PC-3 (cell line): ENCODE data around the gene PPP2R1B. TPM values are rescaled to one million over a fixed set of nuclear protein-coding genes. Genes with fewer than 3 reads are reported as not detected.

ENCODE experiments used
- ATAC-seq: fragments of 200-7000 bp; cut with Tn5 transposase; 2 replicates; pipeline ENCODE4 v1.9.1; 2020; ENCODE audit warnings: mild to moderate bottlenecking, moderate library complexity
- BruUV-seq: library from RNA; stranded (reverse); fragments of 400-500 nt; replicated peaks from 2 replicates; lab custom pipeline; 2021; lab: Mats Ljungman, UMichigan
- CTCF ChIA-PET: fragments of 300-600 bp; sonication (Branson Sonifier 250); formaldehyde crosslinking; loops from one replicate; lab custom pipeline; 2022; ENCODE audit warnings: antibody characterized with exemption; lab: Charles Lee
- POLR2A ChIA-PET: fragments of 300-600 bp; sonication (Branson Sonifier 250); formaldehyde crosslinking; loops from one replicate; lab custom pipeline; 2022; ENCODE audit warnings: antibody characterized with exemption; ENCODE audit not compliant: unreplicated experiment; lab: Charles Lee
- DNase-seq: peaks from one replicate; pipeline ENCODE4 v3.0.0-alpha.2; 2015
- H2AFZ ChIP-seq: fragments of 300-600 bp; sonication (generic); 2 replicates; pipeline ENCODE4 v1.6.0; 2016; ENCODE audit warnings: antibody characterized with exemption, low read length
- H3F3A ChIP-seq: fragments of 300-600 bp; sonication (generic); one replicate; pipeline ENCODE4 v1.6.0; 2017; ENCODE audit warnings: antibody characterized with exemption, low read length, control low read depth, mild to moderate bottlenecking; ENCODE audit not compliant: unreplicated experiment
- H3K27ac ChIP-seq: fragments of 300-600 bp; sonication (generic); 2 replicates; pipeline ENCODE4 v1.5.1; 2016; ENCODE audit warnings: mild to moderate bottlenecking, low read length
- H3K27me3 ChIP-seq: fragments of 300-600 bp; sonication (generic); 2 replicates; pipeline ENCODE4 v1.6.1; 2016; ENCODE audit warnings: low read length, mixed read lengths
- H3K36me3 ChIP-seq: fragments of 300-600 bp; sonication (generic); 2 replicates; pipeline ENCODE4 v1.6.1; 2016; ENCODE audit warnings: low read depth, mixed run types, low read length, mixed read lengths
- H3K4me1 ChIP-seq: fragments of 300-600 bp; sonication (generic); 2 replicates; pipeline ENCODE4 v1.5.1; 2016; ENCODE audit warnings: low read length; ENCODE audit not compliant: insufficient read depth
- H3K4me2 ChIP-seq: fragments of 300-600 bp; sonication (generic); 2 replicates; pipeline ENCODE4 v1.6.0; 2016; ENCODE audit warnings: low read length
- H3K4me3 ChIP-seq: fragments of 300-600 bp; sonication (generic); 2 replicates; pipeline ENCODE4 v1.5.1; 2016; ENCODE audit warnings: mild to moderate bottlenecking, low read length, mixed read lengths
- H3K79me2 ChIP-seq: fragments of 300-600 bp; sonication (generic); 2 replicates; pipeline ENCODE4 v1.6.1; 2017; ENCODE audit warnings: low read length, mixed read lengths
- H3K9ac ChIP-seq: fragments of 300-600 bp; sonication (generic); 2 replicates; pipeline ENCODE4 v1.6.0; 2016; ENCODE audit warnings: mild to moderate bottlenecking, low read length
- H3K9me2 ChIP-seq: fragments of 300-600 bp; sonication (generic); replicated peaks from 2 replicates; pipeline ENCODE4 v1.6.1; 2016; ENCODE audit warnings: mixed run types, low read length, mixed read lengths
- H3K9me3 ChIP-seq: fragments of 300-600 bp; sonication (generic); 2 replicates; pipeline ENCODE4 v1.6.1; 2016; ENCODE audit warnings: low read length, mixed read lengths
- H4K20me1 ChIP-seq: fragments of 300-600 bp; sonication (generic); 2 replicates; pipeline ENCODE4 v1.6.1; 2016; ENCODE audit warnings: low read length, mixed read lengths
- CTCF ChIP-seq: fragments of 300-600 bp; sonication (generic); conservative IDR thresholded peaks from 2 replicates; pipeline ENCODE4 v1.5.1; 2017; ENCODE audit warnings: antibody characterized with exemption, low read depth, mild to moderate bottlenecking, low read length
- EZH2 ChIP-seq: fragments of 300-600 bp; sonication (generic); IDR thresholded peaks from one replicate; pipeline ENCODE4 v1.6.1; 2017; ENCODE audit warnings: antibody characterized with exemption, mild to moderate bottlenecking, low read length; ENCODE audit not compliant: unreplicated experiment
- EZH2phosphoT487 ChIP-seq: fragments of 300-600 bp; sonication (generic); IDR thresholded peaks from 2 replicates; pipeline ENCODE4 v1.6.1; 2018; ENCODE audit warnings: mild to moderate bottlenecking, antibody characterized with exemption, low read length, borderline replicate concordance
- intact Hi-C: fragments of 100-400 bp; cut with micrococcal nuclease; formaldehyde crosslinking; loops from 2 replicates; pipeline ENCODE4 v1.9.0; 2023
- total RNA-seq: library from RNA; depleted of rRNA; stranded (reverse); fragments of >200 nt; gene quantifications from 2 replicates; pipeline ENCODE4 v1.2.3, GENCODE V29; 2014

Gene PPP2R1B
- total RNA-seq, 1 experiment from 2014 or later: 41.5 TPM

GRCh38 chr11:111811445-111811844 lies 45.3 kb upstream of the PPP2R1B start:
- Histone ChIP-seq H3K4me2 (no peak overlapping the region), H3K4me3 (no peak overlapping the region), H3K27ac (no peak overlapping the region), H3K79me2 (no peaks in the 10 kb centered on the region), H3K27me3 (no peaks in the 10 kb centered on the region), H3K9ac (no peak overlapping the region), H3K36me3 (peaks cover 3% of the 10 kb centered on the region; the same call in 1 of the 2 replicates), H3K9me3 (no peaks in the 10 kb centered on the region), H3K9me2 (no peaks in the 10 kb centered on the region), H2AFZ (no peak overlapping the region), H3F3A (no peaks in the 10 kb centered on the region), H3K4me1 (no peaks in the 10 kb centered on the region), H4K20me1 (no peaks in the 10 kb centered on the region)
- ATAC-seq (no peak), DNase-seq (no peak)
- CTCF ChIA-PET: no interaction called here
- no TSS peak for BruUV-seq
- POLR2A ChIA-PET: no interaction called here
- TF ChIP-seq EZH2 (no peak), EZH2phosphoT487 (no peak), CTCF (no peak)
- intact Hi-C loops: no loop called here

- DNase-seq: no peak
- no peaks in the 10 kb centered on the region for H3K4me1 ChIP-seq
- no peaks in the 10 kb centered on the region for H3K27me3 ChIP-seq
- no peaks in the 10 kb centered on the region for H3K79me2 ChIP-seq
- CTCF ChIA-PET: no interaction called here
- BruUV-seq: no TSS peak
- H3K4me3 ChIP-seq: no peak overlapping the region
- H3K9ac ChIP-seq: no peak overlapping the region
- H3K4me2 ChIP-seq: no peak overlapping the region
- POLR2A ChIA-PET: no interaction called here
- peaks cover 9% of the 10 kb centered on the region; the same call in 1 of the 2 replicates for H3K36me3 ChIP-seq
- H3F3A ChIP-seq: no peaks in the 10 kb centered on the region
- H2AFZ ChIP-seq: no peak overlapping the region
- TF ChIP-seq CTCF (no peak), EZH2phosphoT487 (no peak), EZH2 (no peak)
- H3K9me2 ChIP-seq: no peaks in the 10 kb centered on the region
- no peaks in the 10 kb centered on the region for H4K20me1 ChIP-seq
- intact Hi-C loops: no loop called here
- H3K27ac ChIP-seq: no peak overlapping the region
- ATAC-seq: no peak
- no peaks in the 10 kb centered on the region for H3K9me3 ChIP-seq
These were observed 42.6 kb upstream of the PPP2R1B start for GRCh38 chr11:111808834-111809233.

GRCh38 chr11:111808063-111808588 lies 41.9 kb upstream of the PPP2R1B start:
- intact Hi-C loops: no loop called here
- Histone ChIP-seq H3K9ac (no peak overlapping the region), H3K27me3 (no peaks in the 10 kb centered on the region), H3K4me3 (no peak overlapping the region), H3K9me3 (no peaks in the 10 kb centered on the region), H3K9me2 (no peaks in the 10 kb centered on the region), H3K4me2 (no peak overlapping the region), H2AFZ (no peak overlapping the region), H4K20me1 (no peaks in the 10 kb centered on the region), H3F3A (no peaks in the 10 kb centered on the region), H3K79me2 (no peaks in the 10 kb centered on the region), H3K27ac (no peak overlapping the region), H3K4me1 (no peaks in the 10 kb centered on the region), H3K36me3 (peaks cover 9% of the 10 kb centered on the region; the same call in 1 of the 2 replicates)
- no peak for DNase-seq
- BruUV-seq: no TSS peak
- no peak for ATAC-seq
- POLR2A ChIA-PET: no interaction called here
- CTCF ChIA-PET: no interaction called here
- TF ChIP-seq CTCF (no peak), EZH2phosphoT487 (no peak), EZH2 (no peak)
